GM21423 (cell line): ENCODE results near the gene GCDH.
"Not testable (repeated sequence)": the region's sequence is repeated elsewhere in the genome, so short reads cannot be mapped to it uniquely, and the experiment has no call there.

Experiments used
- ATAC-seq: cut with Tn5 transposase; IDR thresholded peaks from one replicate; pipeline ENCODE4 v1.9.1; 2021; ENCODE audit warnings: mild to moderate bottlenecking, moderate library complexity; ENCODE audit not compliant: unreplicated experiment

Gene GCDH

DNA sequence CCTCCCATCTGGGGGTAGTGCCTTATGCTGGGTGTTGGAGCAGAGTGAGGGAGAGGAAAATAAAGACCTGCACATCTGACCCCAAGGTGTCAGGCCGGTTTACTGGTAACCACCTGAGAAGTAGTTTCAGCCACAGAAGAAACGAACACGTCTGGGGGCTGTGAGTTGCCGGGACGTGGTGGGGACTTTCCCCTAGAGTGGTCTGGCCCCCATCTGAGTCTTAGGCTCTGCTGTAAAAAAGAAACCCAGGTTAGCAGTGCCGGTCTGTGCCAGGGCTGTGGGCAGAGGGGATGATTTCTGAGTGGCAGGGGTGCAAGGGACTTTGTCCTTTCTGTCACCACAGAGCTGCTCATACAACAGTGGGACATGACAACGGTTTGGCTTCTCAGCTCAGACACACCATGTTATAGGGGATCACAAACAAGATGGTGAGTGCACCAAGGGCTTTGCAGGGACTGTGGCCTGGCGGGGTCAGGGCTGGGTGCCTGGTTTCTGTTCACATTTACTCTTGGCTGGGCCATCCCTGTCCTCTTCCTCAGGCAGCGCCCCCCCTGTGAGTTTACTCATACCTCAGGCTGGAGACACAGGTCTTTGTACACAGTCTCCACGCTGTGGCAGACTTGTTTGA, 9.0 kb downstream of the GCDH start:
- peak; percentile 87 for ATAC-seq

DNA sequence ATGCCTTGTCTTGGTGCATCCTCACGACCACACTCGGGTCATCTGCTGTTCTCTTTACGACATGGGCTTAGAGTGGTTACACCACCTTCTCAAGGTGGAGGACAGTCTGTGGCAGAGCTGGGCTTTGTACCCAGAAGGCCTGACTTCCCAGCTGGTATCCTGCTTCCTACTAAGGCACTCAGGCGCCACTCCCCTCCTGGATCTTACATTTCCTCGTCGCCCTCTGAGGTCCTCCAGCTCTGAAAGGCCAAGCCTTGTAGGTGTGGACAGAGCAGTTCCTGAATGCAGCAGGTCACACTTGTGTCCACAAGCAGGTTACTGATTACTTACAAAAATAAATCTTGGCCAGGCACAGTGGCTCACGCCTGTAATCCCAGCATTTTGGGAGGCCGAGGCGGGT, 16.2 kb downstream of the GCDH start:
- no peak for ATAC-seq

DNA sequence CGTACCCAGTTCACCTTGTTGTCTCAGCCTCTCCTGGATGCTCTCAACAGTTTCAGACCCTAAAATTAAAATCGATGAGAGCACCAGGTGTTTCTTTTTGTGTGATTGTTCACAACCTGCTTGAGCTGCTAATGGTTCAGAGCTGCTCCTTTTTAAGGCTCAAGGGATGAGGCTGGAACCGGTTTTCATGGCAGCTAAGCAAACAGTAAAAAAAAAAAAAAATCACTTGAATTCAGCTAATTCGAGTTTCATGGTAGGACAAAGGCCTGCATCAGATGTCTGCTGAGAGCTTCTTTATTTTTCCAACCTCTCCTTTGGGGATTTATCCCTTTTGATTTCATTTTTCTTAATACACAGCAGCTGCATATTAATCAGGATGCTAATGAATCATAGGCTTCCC, 21.6 kb downstream of the GCDH start:
- ATAC-seq = no peak

DNA sequence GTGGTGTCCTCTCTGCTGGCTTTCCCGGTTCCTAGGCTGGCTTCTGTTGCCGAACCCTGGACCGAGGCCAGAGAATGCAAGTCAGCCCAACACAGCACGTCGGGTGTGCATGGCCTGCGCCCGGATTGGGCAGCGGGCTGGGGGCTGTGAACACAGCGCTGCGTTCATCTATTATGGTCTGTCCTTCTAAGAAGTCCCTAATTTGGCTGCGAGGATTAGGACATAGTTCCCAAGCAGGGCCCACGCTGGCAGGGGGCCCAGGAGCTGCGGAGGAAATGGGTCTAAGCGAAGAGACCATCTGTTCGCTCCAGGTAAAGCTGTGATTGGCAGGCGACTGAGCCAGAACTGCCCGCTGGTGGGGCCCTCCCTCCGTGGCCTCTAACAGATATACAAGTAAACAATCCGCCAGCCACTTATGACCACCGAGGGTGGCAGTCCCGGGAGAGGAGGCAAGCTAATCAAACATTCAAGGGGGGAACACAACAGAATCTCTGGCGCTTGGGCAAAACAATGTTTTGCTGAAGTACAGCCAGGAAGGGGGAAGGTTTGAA, 22.1 kb downstream of the GCDH start:
- ATAC-seq = no peak

DNA sequence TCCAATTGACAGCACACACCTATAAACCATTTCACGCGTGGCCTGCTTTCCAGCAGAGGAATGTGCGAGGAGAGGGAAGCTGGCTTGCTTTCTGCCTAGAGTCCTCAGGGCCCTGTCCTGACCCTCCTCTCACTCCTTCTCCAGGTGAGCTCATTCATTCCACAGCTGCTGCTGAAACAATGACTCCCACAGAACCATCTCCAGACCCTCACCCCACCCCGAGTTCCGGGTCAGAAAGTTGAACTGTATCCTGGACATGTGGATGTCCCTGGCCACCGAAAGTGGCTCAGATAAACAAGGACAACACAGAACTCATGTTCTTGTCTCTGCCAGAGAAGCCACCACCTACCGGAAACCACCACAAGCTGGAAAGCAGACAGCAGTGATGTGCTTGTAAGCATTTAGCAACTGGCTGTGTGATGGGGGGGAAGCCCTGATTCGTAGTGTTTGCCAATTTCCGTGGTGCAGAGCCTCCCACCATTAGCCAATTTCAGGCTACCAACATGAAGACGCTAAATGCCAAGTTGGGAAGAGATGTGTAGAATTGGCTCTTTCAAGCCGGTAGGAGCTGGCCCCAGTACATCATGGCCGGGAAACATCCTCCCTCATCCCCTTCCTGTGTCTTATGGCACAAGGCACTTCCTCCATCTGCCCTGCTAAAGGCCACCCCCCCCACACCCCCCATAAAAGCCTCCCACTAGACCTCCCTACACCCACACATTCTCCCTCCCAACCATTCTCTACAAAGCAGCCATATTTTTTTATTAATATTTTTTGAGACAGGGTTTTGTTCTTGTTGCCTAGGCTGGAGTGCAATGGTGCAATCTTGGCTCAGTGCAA, 23.1 kb downstream of the GCDH start:
- ATAC-seq = no peak

DNA sequence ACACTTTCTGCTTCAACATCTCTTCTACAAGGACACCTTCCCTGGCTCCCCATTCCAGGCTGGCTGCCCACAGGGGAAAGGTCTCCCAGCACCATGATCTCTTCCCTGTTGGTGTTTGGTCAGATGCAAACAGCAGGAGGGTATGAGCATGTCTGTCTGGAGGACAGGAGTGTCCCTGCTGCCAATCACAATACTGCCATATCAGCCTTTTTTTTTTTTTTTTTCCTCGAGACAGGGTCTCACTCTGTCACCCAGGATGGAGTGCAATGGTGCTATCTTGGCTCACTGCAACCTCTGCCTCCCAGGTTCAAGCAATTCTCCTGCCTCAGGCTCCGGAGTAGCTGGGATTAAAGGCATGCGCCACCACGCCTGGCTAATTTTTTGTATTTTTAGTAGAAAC, 24.9 kb downstream of the GCDH start:
- ATAC-seq = not testable (repeated sequence)

DNA sequence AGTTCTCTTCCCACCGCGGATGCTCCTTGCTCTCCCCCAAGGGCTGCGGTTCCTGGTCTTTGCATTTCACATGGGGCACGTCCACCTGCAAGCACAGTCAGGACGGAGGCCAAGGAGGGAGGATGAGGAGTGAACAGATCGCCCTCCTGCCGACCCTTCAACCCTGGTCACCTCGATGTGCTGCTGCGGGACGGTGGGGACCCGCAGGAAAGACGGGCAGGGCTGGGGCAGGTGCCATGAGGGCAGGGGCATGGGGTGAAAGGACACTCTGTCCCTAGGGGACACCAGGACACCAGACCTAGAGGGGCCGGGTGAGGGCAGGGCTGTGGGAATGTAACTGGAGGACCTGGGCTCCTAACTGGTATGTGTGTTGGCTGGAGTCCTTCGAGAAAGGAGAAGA, 27.3 kb downstream of the GCDH start:
- no peak for ATAC-seq

DNA sequence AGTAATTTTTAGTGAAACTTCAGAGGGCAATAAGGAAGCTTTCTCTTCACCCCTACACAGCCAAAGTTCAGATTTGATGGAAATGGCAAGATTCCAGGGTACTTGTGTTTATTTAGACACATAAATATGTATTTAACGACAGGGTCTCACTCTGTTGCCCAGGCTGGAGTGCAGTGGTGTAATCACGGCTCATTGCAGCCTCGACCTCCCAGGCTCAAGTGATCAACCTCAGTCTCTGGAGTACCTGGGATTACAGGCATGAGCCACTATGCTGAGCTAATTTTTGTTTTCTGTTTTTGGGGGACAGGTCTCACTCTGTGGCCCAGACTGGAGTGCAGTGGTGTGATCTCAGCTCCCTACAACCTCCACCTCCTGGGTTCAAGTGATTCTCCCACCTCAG, 30.1 kb downstream of the GCDH start:
- no peak for ATAC-seq

DNA sequence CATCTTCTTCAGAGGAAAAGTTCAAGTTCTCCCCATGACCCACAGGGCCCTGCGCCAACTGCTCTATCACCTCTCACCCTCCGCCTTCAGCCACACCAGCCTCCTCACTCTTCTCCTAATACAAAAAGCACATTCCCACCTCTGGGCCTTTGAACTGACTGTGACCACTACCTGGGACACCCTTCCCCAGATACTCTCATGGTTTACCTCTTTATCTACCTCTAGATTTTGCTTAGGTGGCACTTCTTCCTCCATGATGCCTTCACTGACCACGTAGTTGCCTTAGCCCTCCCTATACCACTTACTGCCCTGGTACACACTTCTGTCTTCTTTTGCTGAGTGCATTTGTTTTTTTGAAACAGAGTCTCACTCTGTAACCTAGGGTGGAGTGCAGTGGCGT, 32.0 kb downstream of the GCDH start:
- ATAC-seq = no peak

DNA sequence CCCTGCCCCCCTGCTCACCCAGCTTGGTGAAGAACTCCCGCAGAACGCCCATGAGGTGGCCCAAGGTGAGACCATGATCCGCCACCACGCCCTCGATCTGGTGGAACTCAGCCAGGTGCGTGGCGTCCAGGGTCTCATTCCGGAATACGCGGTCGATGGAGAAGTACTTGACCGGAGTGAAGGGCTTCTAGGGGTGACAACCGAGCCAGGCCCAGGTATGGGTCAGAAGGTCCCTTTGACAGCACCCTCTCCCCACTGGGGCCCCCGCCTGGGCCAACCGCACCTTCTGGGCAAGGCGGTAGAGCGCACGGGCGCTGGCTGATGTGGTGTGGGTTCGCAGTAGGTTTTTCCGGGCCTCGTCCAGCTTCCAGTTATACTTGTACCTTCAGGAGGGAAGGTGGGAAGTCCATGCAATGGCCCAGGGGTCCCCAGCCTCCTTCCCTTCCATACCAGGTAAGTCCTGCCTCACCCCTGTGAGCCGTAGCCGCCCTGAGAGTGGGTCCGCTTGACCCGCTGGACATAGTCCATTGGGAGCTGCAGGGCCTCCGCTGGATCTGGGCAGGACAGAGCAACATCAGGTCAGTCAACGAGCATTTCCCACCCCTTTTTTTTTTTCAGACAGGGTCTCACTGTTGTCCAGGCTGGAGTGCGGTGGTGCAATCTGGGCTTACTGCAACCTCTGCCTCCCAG, 33.8 kb downstream of the GCDH start:
- ATAC-seq = no peak

DNA sequence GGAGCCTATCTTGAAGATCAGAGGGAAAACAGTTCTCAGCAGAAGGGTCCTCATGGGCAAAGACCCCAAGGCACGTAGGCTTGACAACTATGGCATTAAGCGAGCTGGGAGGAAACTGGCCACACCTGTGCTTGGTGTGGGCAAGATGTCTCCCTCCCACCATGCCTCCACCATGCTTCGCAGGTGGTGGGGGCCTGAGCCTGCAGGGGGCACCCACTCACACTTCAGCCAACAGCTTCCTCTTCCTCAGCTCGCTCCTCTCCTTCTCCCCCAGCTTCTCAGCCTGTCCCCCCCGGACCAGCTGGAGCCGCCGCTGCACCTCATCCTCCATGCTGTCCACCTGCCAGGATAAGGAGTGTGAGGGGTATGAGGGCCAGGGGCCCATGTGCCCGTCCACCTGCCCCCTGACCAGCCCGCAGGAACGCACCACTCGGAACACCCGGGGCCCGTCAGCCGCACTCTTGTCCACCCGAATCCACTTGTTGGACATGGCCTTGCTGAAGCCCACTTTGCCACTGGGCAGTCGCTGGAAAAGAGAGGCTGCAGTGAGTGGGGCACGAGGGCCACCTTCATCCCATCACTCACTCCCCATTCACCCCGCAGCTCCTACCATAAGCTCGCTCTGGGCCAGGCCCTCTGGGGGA, 39.2 kb downstream of the GCDH start:
- ATAC-seq = no peak

DNA sequence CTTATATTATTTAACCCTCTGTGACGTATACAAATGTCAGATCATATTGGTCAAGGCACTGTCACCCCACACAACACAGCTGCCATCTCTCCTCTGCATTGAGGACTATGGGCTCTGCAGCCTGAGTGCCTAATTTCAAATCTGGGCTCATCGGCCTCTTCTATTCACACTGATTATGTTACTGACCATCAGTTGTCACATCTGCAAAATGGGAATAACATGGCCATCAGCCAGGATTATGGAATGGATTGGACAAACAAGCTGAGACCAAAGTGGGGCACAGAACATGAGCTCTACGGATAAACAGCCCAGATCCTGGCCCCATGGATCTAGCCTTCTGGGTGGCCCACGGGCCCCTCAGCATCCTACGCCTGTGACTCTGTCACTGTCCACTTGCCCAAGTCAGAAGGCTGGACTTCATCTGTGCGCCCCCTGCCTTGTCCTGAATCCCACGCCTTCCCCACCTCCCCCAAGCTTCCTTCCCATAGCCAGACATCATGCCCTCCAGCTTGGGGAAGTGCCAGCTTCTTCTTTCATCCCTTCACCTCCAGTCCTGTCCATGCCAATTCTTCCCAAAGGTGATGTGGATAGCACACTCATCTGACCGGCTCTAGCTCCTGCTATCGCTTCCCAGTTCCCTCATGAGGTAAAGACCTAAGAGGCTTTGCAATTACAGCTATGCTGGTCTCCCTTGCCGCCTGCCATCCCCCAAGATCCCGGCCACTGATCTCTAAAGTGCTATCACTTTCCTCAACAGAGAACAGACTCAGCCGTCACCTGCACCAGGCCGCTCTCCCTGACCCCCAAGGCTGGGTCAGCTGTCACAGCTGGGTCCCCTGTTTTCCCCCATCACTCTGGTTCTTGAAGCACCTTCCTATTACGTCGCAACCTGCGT, 41.7 kb downstream of the GCDH start:
- ATAC-seq = no peak

DNA sequence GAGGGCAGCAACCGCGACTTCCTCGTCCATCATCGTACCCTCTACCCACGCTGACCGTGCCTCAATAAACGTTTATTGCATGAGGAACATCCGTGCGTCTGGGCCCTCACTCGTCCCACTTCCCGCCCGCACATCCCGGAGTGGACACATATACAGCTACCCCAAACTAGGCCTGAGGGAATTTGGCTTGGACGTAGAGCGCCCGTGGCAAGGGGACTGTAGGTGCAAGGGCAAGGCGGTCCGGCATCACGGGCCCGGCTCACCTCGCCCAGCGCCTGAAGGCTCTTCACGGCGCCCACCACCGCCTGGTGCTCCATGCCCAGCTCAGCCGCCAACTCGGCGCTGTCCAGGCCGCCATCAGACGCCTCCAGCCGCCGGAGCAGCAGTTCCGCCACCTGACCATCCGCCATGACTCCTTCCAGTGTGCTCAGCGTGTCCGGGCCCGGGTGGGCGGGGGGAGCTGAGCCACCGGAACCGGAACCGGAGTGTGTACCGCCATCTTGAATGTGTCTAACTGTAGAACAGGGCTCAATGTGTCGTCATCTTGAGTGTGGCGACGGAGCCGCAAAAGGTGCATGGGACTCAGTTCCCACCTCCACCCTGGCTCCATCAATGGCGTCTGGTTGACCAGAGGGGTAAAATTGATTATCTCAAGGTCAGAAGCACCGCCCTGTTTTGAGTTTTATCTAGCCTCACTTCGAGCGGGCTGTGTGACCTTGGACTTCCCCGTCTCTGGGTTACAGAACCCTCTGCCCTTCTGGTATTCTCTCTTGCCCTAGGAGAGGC, 42.5 kb downstream of the GCDH start, which contains the start of gene FARSA:
Gene FARSA (minus strand): TSS at position 425 of the 786 bp plus-strand sequence. CDS start 15 bp downstream, at position 410.
- ATAC-seq = peak; percentile 38

DNA sequence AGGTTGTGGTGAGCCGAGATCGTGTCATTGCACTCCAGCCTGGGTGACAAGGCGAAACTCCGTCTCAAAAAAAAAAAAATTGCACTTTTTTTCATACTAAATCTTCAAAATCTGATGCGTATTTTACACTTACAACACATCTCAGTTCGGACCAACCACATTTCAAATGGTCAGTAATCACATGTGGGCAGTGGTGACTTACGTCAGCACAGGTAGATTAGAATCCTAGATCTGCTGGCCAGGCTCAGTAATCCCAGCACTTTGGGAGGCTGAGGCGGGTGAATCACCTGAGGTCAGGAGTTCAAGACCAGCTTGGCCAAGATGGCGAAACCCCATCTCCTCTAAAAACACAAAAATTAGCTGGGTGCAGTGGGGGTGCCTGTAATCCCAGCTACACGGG, 44.1 kb downstream of the GCDH start:
- ATAC-seq = no peak

DNA sequence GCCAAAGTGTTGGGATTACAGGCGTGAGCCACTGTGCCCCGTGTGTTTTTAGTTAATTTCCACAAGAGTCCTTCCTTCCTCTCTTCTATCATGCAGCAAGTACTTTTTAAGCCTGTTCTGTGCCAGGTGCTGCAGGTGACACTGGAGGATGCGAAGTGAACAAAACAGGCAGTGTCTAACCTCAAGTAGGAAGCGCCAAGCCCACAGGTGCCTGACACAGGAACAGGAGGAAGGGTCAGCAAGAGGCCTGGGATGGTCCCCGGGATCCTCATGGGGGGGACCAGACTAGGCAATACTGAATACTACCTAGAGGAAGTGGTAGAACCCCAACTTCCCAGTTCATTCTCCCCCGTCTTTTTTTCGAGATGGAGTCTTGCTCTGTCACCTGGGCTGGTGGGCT, 45.6 kb downstream of the GCDH start:
- no peak for ATAC-seq

DNA sequence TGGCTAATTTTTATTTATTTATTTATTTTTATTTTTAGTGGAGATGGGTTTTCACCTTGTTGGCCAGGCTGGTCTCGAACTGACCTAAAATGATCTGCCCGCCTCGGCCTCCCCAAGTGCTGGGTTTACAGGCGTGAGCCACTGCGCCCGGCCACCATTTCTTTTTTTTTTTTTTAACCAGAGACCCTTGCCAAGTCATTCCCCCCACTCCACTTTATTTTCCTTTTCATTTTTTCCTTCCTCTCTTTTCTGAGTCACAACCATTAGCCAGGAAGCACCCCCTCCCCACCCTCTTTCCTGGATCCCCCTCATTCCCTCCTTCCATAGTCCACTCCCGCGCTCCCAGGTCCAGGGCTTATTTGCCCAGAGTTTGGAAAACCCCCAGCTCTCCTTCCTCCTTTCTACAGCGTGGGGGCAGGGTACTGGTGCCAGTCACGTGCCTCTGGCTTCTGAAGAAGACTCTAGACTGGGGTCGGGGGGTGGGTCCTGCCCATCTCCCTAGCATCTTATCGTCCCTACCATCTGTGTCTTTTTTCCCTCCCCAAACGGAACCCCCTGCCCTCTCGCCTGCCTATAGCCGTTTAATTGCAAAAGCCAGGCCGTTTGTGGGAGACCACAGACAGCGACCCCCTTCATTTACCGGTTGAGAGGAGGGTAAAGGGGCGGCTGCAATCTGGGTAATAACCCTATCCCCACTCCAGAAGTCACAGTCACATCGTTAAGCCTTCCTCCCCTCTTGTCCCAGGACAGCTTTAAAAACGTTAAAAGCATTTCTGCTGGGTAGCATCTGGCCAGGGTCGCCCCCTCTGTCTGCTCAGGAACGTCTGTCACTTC, 46.4 kb downstream of the GCDH start:
- ATAC-seq = no peak

DNA sequence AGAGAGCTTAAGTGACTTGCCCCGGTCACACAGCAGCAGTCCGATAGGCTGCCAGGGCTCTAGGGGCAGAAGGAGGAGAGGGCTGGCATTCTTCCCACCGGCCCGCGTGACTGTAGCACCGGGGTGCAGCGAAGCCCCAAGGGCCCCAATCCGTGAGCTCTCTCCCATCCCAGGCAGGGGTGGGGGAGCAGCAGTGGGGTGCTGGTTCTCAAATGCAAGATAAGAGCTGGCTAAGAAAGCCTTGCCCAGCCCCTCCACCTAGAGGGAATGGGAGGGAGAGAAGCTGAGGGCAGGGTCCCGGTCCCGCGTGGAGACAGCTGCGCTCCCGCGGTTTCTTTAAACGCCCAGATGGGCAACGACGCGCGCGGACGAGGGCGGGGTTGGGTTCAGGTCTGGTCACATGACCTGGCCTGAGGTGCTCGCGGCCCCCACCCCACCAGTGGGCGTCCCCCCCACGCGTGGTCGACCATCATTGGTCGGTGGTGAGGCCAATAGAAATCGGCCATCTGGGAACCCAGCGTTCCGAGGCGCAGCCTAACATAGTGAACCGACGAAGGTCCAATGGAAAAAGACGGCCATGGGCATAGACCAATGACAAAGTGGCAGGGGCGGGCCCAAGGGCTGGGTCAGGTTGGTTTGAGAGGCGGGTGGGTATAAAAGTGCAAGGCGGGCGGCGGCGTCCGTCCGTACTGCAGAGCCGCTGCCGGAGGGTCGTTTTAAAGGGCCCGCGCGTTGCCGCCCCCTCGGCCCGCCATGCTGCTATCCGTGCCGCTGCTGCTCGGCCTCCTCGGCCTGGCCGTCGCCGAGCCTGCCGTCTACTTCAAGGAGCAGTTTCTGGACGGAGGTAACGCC, 47.2 kb downstream of the GCDH start, which contains the start of gene CALR:
Gene CALR (plus strand): TSS at position 683 of the 852 bp plus-strand sequence. CDS start 71 bp downstream, at position 754.
- ATAC-seq = peak; percentile 86
